K562 (cell line): ENCODE results near the gene ANKS1A. TPM values are rescaled to one million over a fixed set of nuclear protein-coding genes. Genes with fewer than 3 reads are reported as not detected.

Experiments used
- ATAC-seq: fragments of 200-7000 bp; cut with Tn5 transposase; 3 replicates; pipeline ENCODE4 v1.9.1; 2020; ENCODE audit warnings: moderate library complexity
- BruUV-seq: library from RNA; stranded (reverse); fragments of 400-500 nt; replicated peaks from 2 replicates; lab custom pipeline; 2021; lab: Mats Ljungman, UMichigan
- CTCF ChIA-PET: fragments of 300-600 bp; formaldehyde crosslinking; extraction: SDS; loops from one replicate; lab custom pipeline; 2021; ENCODE audit warnings: low intra/inter-chr PET ratio; lab: Yijun Ruan, JAX
- POLR2A ChIA-PET: fragments of 300-600, 350-650 bp; sonication (Branson Sonifier 250); formaldehyde crosslinking; extraction: SDS; loops from one replicate; lab custom pipeline; 2021; ENCODE audit warnings: antibody characterized with exemption, inconsistent platforms; lab: Yijun Ruan, JAX
- DNase-seq, 4 experiments: peaks; one replicate each; pipeline versions ENCODE4 v3.0.0 to v3.0.0-alpha.2; 2011 to 2018; ENCODE audit warnings: low spot score in 3 of 4, mixed read lengths in 3 of 4; ENCODE audit errors: extremely low read depth in 1 of 4
- FAIRE-seq: peaks from 2 replicates; lab custom pipeline; 2011; peaks lifted over from hg19 to GRCh38; lab: Jason Lieb, UNC
- H2AFZ ChIP-seq: 2 replicates; pipeline ENCODE4 v1.6.0; 2011; ENCODE audit warnings: low read depth, low read length, control low read depth, inconsistent platforms
- H3K27ac ChIP-seq: fragments of 200-600 bp; 3 replicates; pipeline ENCODE4 v1.8.0; 2011; ENCODE audit warnings: low read depth, mild to moderate bottlenecking, control low read depth, inconsistent platforms, low read length, moderate library complexity, mixed read lengths; ENCODE audit errors: extremely low read depth
- H3K27me3 ChIP-seq, 2 experiments: fragments of 300-600 bp in 1 of 2; 2 replicates in 1 of 2; 3 replicates in 1 of 2; pipeline versions ENCODE4 v1.6.0 to v1.8.0; 2011; ENCODE audit warnings: inconsistent platforms in 2 of 2, low read length in 2 of 2, mild to moderate bottlenecking in 1 of 2, mixed read lengths in 1 of 2, moderate library complexity in 1 of 2; ENCODE audit not compliant: control insufficient read depth in 2 of 2, insufficient read depth in 2 of 2
- H3K36me3 ChIP-seq: fragments of 300-600 bp; 3 replicates; pipeline ENCODE4 v1.8.0; 2011; ENCODE audit warnings: mild to moderate bottlenecking, low read length, inconsistent platforms; ENCODE audit not compliant: control insufficient read depth, insufficient read depth
- H3K4me1 ChIP-seq, 2 experiments: fragments of 200-600 bp in 1 of 2; replicated peaks in 1 of 2; 2 replicates in 1 of 2; 3 replicates in 1 of 2; pipeline versions ENCODE4 v1.5.1 to v1.8.0; 2011; ENCODE audit warnings: inconsistent platforms in 2 of 2, low read length in 2 of 2, mild to moderate bottlenecking in 1 of 2, mixed read lengths in 1 of 2, moderate library complexity in 1 of 2; ENCODE audit not compliant: control insufficient read depth in 2 of 2, insufficient read depth in 2 of 2
- H3K4me2 ChIP-seq: 2 replicates; pipeline ENCODE4 v1.6.1; 2011; ENCODE audit warnings: low read length, control low read depth, inconsistent platforms, mixed read lengths; ENCODE audit not compliant: insufficient read depth
- H3K4me3 ChIP-seq: fragments of 200-600 bp; sonication (generic), shearing (Covaris generic); 2 replicates; pipeline ENCODE4 v1.5.1; 2016; ENCODE audit warnings: control low read depth, inconsistent platforms
- H3K79me2 ChIP-seq: fragments of 200-600 bp; 3 replicates; pipeline ENCODE4 v1.8.0; 2011; ENCODE audit warnings: low read length, inconsistent platforms; ENCODE audit not compliant: control insufficient read depth, insufficient read depth
- H3K9ac ChIP-seq, 2 experiments: 2 replicates each; pipeline versions ENCODE4 v1.6.0 to v1.6.1; 2011; ENCODE audit warnings: low read depth in 2 of 2, low read length in 2 of 2, control low read depth in 1 of 2, inconsistent platforms in 1 of 2, mild to moderate bottlenecking in 1 of 2, mixed read lengths in 1 of 2; ENCODE audit not compliant: insufficient read depth in 1 of 2
- H3K9me1 ChIP-seq: one replicate; pipeline ENCODE4 v1.6.0; 2011; ENCODE audit warnings: inconsistent platforms, mild to moderate bottlenecking, low read length, moderate library complexity; ENCODE audit not compliant: control insufficient read depth, insufficient read depth
- H3K9me3 ChIP-seq: replicated peaks from 2 replicates; pipeline ENCODE4 v1.5.1; 2011; ENCODE audit warnings: low read depth, low read length, inconsistent platforms; ENCODE audit not compliant: control insufficient read depth, insufficient read depth
- H4K20me1 ChIP-seq: replicated peaks from 2 replicates; pipeline ENCODE4 v1.6.1; 2011; ENCODE audit warnings: low read length, inconsistent platforms, mixed read lengths; ENCODE audit not compliant: control insufficient read depth, insufficient read depth
- BACH1 ChIP-seq: fragments of 200-800 bp; sonication (Bioruptor generic); IDR thresholded peaks from 2 replicates; pipeline ENCODE4 v1.6.1; 2016; ENCODE audit warnings: missing genetic modification characterization, missing compliant biosample characterization
- DPF2 ChIP-seq: fragments of 450-650 bp; IDR thresholded peaks from 2 replicates; pipeline ENCODE4 v1.6.1; 2016
- ESRRB ChIP-seq: fragments of 250-450 bp; sonication (Bioruptor Pico); IDR thresholded peaks from 2 replicates; pipeline ENCODE4 v1.5.0; 2020; ENCODE audit warnings: mild to moderate bottlenecking, moderate library complexity, borderline replicate concordance
- MYBL2 ChIP-seq, 2 experiments: fragments of 450-650 bp in 1 of 2; sonication (generic) in 1 of 2; formaldehyde crosslinking in 1 of 2; IDR thresholded peaks; 2 replicates each; pipeline versions ENCODE4 v1.6.1 to v1.8.1; 2017 to 2022; ENCODE audit warnings: borderline replicate concordance in 1 of 2, inconsistent platforms in 1 of 2, low read depth in 1 of 2, mild to moderate bottlenecking in 1 of 2, missing genetic modification reagents in 1 of 2, moderate library complexity in 1 of 2
- NRF1 ChIP-seq, 2 experiments: fragments of 450-650 bp; IDR thresholded peaks in 1 of 2; conservative IDR thresholded peaks in 1 of 2; 2 replicates each; pipeline ENCODE4 v1.6.1; 2014; ENCODE audit warnings: mild to moderate bottlenecking in 2 of 2
- SMAD3 ChIP-seq: fragments of 450-650 bp; formaldehyde crosslinking; conservative IDR thresholded peaks from 2 replicates; pipeline ENCODE4 v1.4.0; 2020; ENCODE audit warnings: mild to moderate bottlenecking
- ZZZ3 ChIP-seq: fragments of 450-650 bp; IDR thresholded peaks from 2 replicates; pipeline ENCODE4 v1.6.1; 2016; ENCODE audit warnings: antibody characterized with exemption, mild to moderate bottlenecking, moderate library complexity
- WGBS: fragments of 100-300 bp; shearing (Covaris generic); methylation state at CpG from one replicate; pipeline ENCODE4 v1.1.6; 2016; ENCODE audit warnings: low coverage, mixed read lengths; ENCODE audit not compliant: insufficient coverage; ENCODE audit errors: missing lambda C conversion rate; 5-methylcytosine and 5-hydroxymethylcytosine counted together
- in situ Hi-C: fragments of 300-500 bp; cut with MboI; formaldehyde crosslinking; loops from 4 replicates; pipeline ENCODE4 v1.15.0; 2018; ENCODE audit warnings: inconsistent platforms, mixed read lengths
- intact Hi-C: fragments of 100-400 bp; cut with micrococcal nuclease; formaldehyde crosslinking; loops from 2 replicates; pipeline ENCODE4 v1.14.2; 2022
- polyA plus RNA-seq, 8 experiments: library from polyadenylated mRNA; depleted of rRNA in 4 of 8; stranded (reverse) in 5 of 8; unstranded in 3 of 8; fragments of >200 nt; fragmentation: Nextera tagmentation in 2 of 8; fragmentation: Illumina TruSeq in 1 of 8; extraction: Ambion mirVana in 2 of 8; extraction: Trizol in 1 of 8; gene quantifications; 2 replicates each; pipeline versions ENCODE4 v1.2.1 to v1.2.3, GENCODE V29; 2011 to 2014; ENCODE audit warnings: inconsistent platforms in 1 of 8, missing spikeins in 1 of 8
- total RNA-seq, 7 experiments: library from RNA; depleted of rRNA in 6 of 7; stranded (reverse); fragments of >200 nt in 6 of 7; fragmentation: Illumina TruSeq in 2 of 7; extraction: Trizol in 2 of 7; gene quantifications; 2 replicates each; pipeline versions ENCODE4 v1.2.1 to v1.2.3, GENCODE V29; 2011 to 2021; ENCODE audit warnings: low replicate concordance in 1 of 7
- TF ChIP-seq, protein P1 (sequence below): fragments of 450-650 bp; formaldehyde crosslinking; IDR thresholded peaks from 2 replicates; pipeline ENCODE4 v1.4.0; 2022; ENCODE audit warnings: mild to moderate bottlenecking, moderate library complexity

The ANKS1A gene
- total and polyA plus RNA-seq, 9 of the 15 experiments (the other 6 are each of a cell fraction or from before 2014, with no cell fraction given) = 1.1 to 13.8 (median 5.3) TPM

- Histone ChIP-seq H3K4me3 (no peak overlapping the region), H3K27me3 (peaks cover 29% of the 10 kb centered on the region in 2 experiments), H2AFZ (no peak overlapping the region), H3K4me2 (no peak overlapping the region), H3K36me3 (no peaks in the 10 kb centered on the region), H3K9me1 (no peaks in the 10 kb centered on the region), H3K9me3 (no peaks in the 10 kb centered on the region), H3K9ac (no peak overlapping the region), H3K27ac (no peak overlapping the region), H3K4me1 (no peaks in the 10 kb centered on the region), H4K20me1 (no peaks in the 10 kb centered on the region), H3K79me2 (no peaks in the 10 kb centered on the region)
- DNase-seq (no peak), FAIRE-seq (no peak), ATAC-seq (no peak)
- intact Hi-C loops = no loop called here
- BruUV-seq = no TSS peak
- ChIA-PET POLR2A (interaction anchor here (0.6 to 1.0 kb wide), 6 partner anchors 10 to 335 kb away, joined by 3 to 5 read pairs (median 4); no protein-coding TSS in a partner anchor), CTCF (interaction anchor here (0.7 kb wide), 1 partner anchor 1113 kb away, joined by 3 read pairs; no protein-coding TSS in a partner anchor)
- TF ChIP-seq ZZZ3 = no peak
- no peak for TF ChIP-seq MYBL2 (IDR thresholded peaks at IDR 0.05; ENCODE audit: low read depth)
- no peak for TF ChIP-seq MYBL2 (CRISPR knock-in tag; IDR thresholded peaks at IDR 0.05; ENCODE audit: borderline replicate concordance)
- 0% methylated on average over 4 of the region's 4 CpGs for WGBS
- in situ Hi-C loops = loop anchor here (25.0 kb wide), 1 partner anchor 666 kb away; the partner anchor contains the start of gene PACSIN1
Measured at GRCh38 chr6:35128042-35128441, 239.0 kb downstream of the ANKS1A start.

DNA sequence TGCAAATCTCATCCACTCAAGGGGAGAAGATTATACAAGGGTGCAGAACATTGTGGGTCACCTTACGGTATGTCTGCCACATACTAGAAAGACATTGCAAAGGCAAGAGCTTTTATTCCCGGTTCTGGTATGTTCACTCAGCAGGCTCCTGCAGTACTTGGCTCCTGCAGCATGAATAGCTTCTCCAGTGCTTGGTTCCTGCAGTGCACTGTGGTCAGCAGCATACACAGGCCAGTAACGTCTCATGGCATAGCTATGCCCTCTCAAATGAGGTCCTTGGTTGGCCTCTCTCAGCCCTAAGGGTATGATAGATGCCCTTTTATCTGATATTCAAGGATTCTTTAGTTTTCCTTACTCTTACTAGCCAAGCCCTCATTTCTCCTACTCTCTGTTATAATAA is 239.4 kb downstream of the ANKS1A start:
- TF ChIP-seq BACH1 (tag) (no peak), NRF1 (conservative IDR thresholded peaks at IDR 0.05 in 1 of 2, IDR thresholded peaks at IDR 0.05 in 1 of 2) (no peak), SMAD3 (CRISPR knock-in tag) (no peak), DPF2 (no peak), ESRRB (CRISPR knock-in tag) (no peak)
- TF ChIP-seq, protein P1, sequence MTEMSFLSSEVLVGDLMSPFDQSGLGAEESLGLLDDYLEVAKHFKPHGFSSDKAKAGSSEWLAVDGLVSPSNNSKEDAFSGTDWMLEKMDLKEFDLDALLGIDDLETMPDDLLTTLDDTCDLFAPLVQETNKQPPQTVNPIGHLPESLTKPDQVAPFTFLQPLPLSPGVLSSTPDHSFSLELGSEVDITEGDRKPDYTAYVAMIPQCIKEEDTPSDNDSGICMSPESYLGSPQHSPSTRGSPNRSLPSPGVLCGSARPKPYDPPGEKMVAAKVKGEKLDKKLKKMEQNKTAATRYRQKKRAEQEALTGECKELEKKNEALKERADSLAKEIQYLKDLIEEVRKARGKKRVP = no peak
- TF ChIP-seq, all 486 proteins: peak for 0
- no peaks in the 10 kb centered on the region for H3K9me3 ChIP-seq
- ATAC-seq = no peak
- in situ Hi-C loops (loop anchor here (25.0 kb wide), 1 partner anchor 666 kb away; the partner anchor contains the start of gene PACSIN1), intact Hi-C loops (no loop called here)
- ChIA-PET CTCF (interaction anchor here (0.7 kb wide), 1 partner anchor 1113 kb away, joined by 3 read pairs; no protein-coding TSS in a partner anchor), POLR2A (interaction anchor here (0.6 to 1.0 kb wide), 3 partner anchors 11 to 335 kb away, joined by 3 to 4 read pairs (median 3); no protein-coding TSS in a partner anchor)
- FAIRE-seq = no peak
- BruUV-seq = no TSS peak
- no peak overlapping the region for H3K4me2 ChIP-seq
- H4K20me1 ChIP-seq = no peaks in the 10 kb centered on the region
- H3K9ac ChIP-seq = no peak overlapping the region
- H3K9me1 ChIP-seq = no peaks in the 10 kb centered on the region
- peaks cover 29% of the 10 kb centered on the region in 2 experiments for H3K27me3 ChIP-seq
- WGBS = 1% methylated on average over 3 of the region's 3 CpGs
- H3K4me3 ChIP-seq = no peak overlapping the region
- no peak overlapping the region for H3K27ac ChIP-seq
- no peaks in the 10 kb centered on the region for H3K36me3 ChIP-seq
- no peak for DNase-seq
- no peaks in the 10 kb centered on the region for H3K79me2 ChIP-seq
- H2AFZ ChIP-seq = no peak overlapping the region
- H3K4me1 ChIP-seq = no peaks in the 10 kb centered on the region
